NCI-H1436 treated with DMSO at 0.1 percent for 48 hours (cell line): ENCODE data around the gene ARMCX5.

Source experiments
- DNase-seq: peaks from one replicate; lab custom pipeline; 2025; lab: John Stamatoyannopoulos, UW

The ARMCX5 gene

GRCh38 chrX:102599084-102599950 is at the start of gene ARMCX5:
Gene ARMCX5, plus strand, starts transcription at chrX:102599515. Its CDS starts 2,627 bp downstream, at chrX:102602142.
- DNase-seq, result peak; percentile 61

- no peak for DNase-seq
Measured at GRCh38 chrX:102558607-102559006, 40.7 kb upstream of the ARMCX5 start.

GRCh38 chrX:102560423-102561068 is 38.8 kb upstream of the ARMCX5 start:
- no peak for DNase-seq

DNA sequence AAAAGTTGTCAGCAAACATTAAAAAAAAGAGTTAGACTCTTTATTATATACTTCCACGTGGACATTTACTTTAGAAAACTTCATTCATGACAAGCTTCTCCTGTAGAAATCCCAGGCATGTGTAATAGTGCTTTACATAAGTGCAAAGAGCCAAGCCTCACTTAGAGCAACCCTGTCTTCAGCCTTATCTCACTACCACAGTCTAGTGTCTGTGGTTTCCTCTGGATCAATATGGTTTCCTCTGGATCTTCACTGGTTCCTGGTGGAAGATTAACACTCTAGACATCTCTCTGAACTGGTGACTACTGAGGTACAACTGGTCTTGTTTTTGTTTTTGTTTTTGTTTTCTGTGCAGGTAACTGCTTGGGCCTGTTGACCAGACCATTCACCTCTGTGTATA is 18.4 kb upstream of the ARMCX5 start:
- DNase-seq, result no peak

DNA sequence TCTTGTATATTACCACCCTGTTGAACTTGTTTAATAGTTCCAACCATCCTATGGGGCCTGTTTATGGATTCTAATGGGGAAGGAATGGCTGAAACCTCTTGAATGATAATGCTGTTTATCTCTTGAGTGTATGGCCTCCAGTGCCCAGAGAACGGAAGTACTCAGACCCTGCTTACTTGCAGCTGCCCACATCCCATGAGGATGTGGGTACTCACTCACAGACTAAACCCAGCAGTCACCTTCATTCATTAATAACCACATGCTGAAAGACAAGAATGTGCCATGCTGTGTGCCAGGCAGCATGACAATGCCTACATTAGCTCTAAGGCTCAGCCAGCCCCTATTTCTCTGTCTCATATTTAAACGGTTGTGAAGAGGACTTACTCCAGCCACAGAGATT is 5.9 kb upstream of the ARMCX5 start:
- no peak for DNase-seq

GRCh38 chrX:102599951-102600579 is 750 bp downstream of the ARMCX5 start:
- no peak for DNase-seq

DNA sequence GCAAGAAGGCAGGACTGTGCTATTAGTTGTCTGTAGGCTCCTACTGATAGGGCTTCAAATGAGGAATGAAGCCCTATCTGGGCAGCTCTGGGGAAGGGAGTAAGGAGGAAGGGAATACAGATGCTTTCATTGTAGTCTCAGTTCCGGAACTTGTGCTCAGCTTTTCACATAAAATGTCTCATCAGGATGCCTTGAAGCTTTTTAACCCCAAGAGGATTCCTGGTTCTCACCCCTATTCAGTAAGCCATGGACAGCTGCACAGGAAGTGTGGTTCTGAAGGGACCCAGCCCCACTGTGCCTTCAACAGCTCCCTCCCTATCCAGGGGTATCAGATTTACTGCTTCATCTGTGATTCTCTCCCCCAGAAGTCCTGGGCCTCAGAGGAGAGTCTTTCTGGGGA is 5.0 kb downstream of the ARMCX5 start:
- DNase-seq, result no peak

GRCh38 chrX:102606115-102606514 is 6.8 kb downstream of the ARMCX5 start:
- DNase-seq, result no peak

DNA sequence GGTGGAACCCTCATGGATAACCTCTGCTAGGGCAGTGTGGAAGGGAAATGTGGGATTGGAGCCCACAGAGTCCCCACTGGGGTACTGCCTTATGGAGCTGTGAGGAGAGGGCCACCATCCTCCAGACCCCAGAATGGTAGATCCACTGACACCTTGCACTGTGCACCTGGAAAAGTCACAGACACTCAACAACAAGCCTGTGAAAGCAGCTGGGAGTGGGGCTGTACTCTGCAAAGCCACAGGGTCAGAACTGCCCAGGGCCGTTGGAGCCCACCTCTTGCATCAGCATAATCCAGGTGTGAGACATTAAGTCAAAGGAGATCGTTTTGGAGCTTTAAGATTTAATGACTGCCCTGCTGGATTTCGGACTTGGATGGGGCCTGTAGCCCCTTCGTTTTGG is 11.6 kb downstream of the ARMCX5 start:
- DNase-seq, result no peak

DNA sequence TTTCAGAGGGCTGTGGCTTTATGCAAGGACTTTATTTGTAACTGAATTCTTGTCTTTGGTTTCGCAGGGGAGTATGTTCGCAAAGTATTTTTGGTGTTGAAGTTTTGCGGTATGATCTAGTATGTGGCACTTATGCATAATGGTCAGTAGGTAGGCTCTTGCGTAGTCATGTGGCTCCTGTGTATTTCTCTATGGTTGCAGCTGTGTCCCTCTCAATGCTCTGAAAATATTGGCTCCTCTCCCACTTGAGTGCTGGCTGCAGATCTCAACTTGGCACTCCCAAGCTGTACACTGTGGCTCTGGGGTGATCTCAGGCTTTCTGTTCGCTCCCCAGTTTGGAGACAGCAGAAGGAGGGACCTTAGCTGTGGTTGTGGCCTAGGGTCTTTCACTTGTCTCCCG is 24.8 kb downstream of the ARMCX5 start:
- no peak for DNase-seq

- no peak for DNase-seq
Measured at GRCh38 chrX:102627640-102628039, 28.3 kb downstream of the ARMCX5 start.

DNA sequence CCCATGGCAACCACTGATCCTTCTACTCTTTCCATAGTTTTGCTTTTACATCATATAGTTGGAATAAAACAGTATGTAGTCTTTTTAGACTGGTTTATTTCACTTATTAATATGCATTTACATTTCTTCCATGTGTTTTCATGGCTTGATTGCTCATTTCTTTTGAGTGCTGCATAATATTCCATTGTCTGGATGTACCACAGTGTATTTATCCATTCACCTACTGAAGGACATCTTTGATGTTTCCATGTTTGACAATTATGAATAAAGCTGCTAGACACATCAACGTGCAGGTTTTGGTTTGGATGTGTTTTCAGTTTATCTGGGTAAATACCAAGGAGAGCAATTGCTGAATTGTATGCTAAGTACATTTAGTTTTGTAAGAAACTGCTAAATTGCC is 38.2 kb downstream of the ARMCX5 start:
- no peak for DNase-seq

DNA sequence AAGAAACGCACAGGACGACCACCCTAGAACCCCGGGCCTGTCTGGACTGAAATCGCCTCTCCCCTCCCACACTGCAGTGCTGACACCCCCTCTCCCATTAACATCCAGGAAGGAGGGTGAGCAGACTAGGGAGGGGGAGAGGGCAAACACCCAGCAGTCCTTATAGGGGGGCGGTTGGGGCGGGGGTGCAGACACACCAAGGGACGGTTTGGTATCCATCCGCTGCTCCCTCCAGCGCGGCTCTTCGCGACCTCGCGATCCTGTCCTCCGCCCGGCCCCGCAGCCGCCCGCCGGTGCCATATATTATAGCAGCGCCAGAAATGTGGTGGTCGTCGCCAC is 51.6 kb downstream of the ARMCX5 start:
- DNase-seq, result no peak

GRCh38 chrX:102651242-102652011 is 52.1 kb downstream of the ARMCX5 start, which contains the start of gene GPRASP1:
Gene GPRASP1, plus strand, starts transcription at chrX:102651483. Its CDS starts 2,431 bp downstream, at chrX:102653914.
- no peak for DNase-seq

GRCh38 chrX:102652031-102652688 is 52.8 kb downstream of the ARMCX5 start:
- DNase-seq, result peak; percentile 6
